VCaP (cell line): ENCODE results near the gene KCNT2.

ENCODE experiments used
- H3K27ac ChIP-seq: fragments of 450-650 bp; 2 replicates; pipeline ENCODE4 v1.5.1; 2017
- TF ChIP-seq, protein P1 (sequence below): fragments of 450-650 bp; conservative IDR thresholded peaks from 2 replicates; pipeline ENCODE4 v1.5.1; 2017; ENCODE audit warnings: mild to moderate bottlenecking, moderate library complexity

The KCNT2 gene

DNA sequence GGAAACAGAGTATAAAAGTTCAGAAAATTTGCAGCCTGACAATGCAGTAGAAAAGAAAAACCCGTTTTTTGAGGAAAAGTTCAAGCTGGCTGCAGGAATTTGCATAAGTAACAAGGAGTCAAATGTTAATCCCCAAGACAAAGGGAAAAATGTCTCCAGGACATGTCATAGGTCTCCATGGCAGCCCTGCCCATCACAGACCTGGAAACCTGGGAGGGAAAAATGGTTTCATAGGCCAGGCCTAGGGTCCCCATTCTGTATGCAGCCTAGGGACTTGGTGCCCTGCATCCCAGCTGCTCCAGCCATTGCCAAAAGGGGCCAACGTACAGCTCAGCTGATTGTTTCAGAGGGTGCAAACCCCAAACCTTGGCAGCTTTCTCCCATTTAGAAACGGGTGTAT is 3.6 kb upstream of the KCNT2 start:
- TF ChIP-seq, protein P1, sequence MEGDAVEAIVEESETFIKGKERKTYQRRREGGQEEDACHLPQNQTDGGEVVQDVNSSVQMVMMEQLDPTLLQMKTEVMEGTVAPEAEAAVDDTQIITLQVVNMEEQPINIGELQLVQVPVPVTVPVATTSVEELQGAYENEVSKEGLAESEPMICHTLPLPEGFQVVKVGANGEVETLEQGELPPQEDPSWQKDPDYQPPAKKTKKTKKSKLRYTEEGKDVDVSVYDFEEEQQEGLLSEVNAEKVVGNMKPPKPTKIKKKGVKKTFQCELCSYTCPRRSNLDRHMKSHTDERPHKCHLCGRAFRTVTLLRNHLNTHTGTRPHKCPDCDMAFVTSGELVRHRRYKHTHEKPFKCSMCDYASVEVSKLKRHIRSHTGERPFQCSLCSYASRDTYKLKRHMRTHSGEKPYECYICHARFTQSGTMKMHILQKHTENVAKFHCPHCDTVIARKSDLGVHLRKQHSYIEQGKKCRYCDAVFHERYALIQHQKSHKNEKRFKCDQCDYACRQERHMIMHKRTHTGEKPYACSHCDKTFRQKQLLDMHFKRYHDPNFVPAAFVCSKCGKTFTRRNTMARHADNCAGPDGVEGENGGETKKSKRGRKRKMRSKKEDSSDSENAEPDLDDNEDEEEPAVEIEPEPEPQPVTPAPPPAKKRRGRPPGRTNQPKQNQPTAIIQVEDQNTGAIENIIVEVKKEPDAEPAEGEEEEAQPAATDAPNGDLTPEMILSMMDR = no peak
- H3K27ac ChIP-seq = no peak overlapping the region

DNA sequence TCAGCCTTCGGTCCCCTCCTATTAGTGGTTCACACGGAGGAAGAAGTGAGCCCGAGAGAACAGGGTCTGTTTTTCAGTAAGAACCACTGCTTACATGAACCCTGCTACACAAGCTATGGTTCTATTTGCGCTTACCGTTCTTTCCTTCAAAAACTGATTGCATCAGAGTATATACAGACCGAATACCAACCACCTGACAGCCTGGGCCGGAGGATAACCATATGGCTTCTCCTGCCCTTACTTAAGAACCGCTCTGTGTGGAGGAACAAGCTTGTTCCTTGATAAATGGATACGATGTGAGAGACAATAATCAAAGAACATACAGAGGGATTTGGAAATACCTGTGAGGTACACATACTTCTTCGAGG is 1.1 kb upstream of the KCNT2 start:
- TF ChIP-seq, protein P1 = no peak
- H3K27ac ChIP-seq = no peak overlapping the region

DNA sequence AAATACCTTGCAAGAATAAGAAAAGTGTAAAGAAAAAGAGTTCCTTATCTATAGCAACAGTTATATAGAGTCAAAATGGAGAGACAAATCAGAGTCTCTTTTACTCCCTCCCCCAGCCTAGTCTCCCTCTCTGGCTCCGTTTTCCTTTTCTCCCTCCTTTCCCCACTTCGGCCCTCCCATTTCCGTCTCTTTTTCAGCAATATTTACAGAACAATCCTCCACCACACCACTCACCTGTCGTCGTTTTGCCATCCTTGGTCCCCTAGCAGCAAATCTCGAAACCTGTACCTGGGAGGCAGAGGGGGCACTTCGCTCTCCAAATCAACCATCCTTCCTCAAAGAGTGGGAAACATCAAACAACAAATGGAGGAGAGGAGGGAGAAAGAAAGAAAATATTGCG is 259 bp downstream of the KCNT2 start:
- no peak overlapping the region for H3K27ac ChIP-seq
- TF ChIP-seq, protein P1 = no peak

DNA sequence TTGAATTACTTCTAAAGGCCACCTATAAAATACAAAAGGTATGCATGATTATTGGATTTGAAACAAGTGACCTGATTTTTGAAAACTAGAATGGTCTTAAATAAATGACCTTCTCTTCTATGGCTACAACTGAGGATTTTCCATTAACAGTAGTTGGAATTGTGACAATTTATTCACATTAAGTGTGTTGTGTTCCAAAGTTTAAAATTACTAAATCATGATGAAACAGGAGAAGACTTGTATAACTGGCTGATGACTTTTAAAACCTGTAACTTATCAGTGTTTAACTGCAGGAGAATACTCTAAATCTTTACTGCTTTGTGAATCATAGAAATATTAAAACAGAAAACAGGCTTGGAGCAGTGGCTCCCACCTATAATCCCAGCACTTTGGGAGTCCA is 4.6 kb downstream of the KCNT2 start:
- H3K27ac ChIP-seq = no peak overlapping the region
- TF ChIP-seq, protein P1 = no peak

DNA sequence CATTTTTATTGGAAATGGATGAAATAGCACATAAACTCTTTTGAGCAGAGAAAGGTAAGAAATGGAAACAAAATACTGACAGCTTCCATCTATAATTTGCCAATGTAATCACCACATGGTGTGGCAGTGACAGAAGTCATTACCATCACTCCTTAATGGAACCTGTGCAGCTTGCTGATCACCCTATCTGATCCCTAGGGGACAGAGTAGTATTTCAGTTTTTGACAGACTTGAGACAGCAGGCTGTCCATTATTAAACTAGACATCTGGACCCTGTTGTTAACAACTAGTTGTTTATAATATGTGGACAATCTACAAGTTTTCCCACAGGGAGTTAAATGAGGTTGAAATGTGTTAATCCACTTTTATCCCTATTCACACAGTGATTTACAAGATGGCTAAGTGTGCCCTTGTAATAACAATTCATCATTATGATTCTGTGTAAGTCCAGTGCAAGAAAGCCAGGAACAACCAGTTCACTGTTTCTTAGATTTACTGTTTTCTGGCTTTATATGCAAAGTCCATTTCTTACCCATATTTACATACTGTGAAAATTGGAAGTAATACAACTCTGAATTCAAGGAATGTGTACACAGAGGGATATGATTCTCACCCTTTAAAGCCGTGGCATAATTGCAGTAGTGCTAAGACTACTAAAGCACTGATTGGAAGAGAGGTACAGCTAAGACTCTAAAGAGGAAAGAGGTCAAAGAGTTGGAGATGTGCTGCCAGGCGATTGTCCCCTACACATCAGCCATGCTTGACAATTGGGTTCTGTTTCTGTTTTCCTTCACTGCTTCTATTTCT is 9.1 kb downstream of the KCNT2 start:
- H3K27ac ChIP-seq = no peak overlapping the region
- TF ChIP-seq, protein P1 = no peak

DNA sequence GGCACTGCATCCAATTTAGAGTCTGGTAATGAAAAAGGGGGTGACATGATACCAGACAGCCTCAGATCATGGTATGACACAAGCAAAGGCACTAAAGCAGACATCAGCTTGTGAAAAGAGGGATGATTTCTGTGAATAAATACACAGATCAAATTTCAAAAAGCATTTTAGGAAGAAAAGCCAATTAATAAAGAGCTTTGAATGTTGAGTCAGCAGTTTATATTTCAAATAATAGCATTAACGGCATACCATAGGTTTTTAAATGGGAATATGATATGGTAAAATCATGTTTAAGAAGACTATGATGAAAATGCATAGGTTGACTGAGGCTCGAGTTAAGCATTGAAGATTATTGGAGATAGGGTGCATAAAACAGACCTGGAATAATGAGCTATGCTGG is 13.5 kb downstream of the KCNT2 start:
- no peak overlapping the region for H3K27ac ChIP-seq
- TF ChIP-seq, protein P1 = no peak

DNA sequence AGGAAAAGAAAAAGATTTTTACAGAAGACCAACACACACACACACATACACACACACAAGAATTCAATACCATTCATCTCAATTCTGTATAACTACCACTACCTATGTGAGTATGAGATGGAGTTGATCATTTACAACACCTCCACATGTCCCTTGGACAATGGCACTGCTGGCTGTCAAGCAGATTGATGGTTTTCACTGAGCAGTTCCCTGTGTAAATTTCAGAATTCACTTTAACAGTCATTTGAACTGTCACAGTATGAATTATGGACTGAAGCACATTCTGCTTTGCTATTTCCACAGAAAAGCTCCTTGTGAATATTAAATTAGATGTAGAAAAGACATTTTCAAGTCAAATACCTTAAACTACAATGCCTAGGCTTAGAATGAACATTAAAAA is 14.3 kb downstream of the KCNT2 start:
- H3K27ac ChIP-seq = no peak overlapping the region
- TF ChIP-seq, protein P1 = no peak
